ENCODE results near the gene FMN1.

DNA sequence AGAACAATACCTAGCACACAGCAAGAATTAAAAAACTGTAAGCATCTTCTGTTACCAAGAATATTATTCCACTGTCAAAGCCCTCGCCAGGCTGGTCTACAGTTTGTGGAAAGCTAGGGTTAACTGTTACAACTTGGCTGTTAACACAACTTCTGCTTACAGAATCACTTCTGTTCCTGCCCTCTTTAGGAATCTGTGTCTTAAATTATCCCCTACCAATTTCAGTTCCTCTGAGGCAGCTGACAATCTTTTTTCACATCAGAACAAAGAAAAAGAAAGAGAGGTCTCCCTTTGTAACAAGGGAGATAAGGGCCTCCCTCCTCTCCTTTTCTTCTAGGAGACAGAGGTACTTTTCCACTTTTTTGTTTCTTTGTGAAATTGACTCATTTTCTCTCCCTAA lies 188.9 kb downstream of the FMN1 start:
- TF ChIP-seq ZNF569 (CRISPR knock-in tag; IDR thresholded peaks at IDR 0.05; ENCODE audit: borderline replicate concordance), result no peak
- TF ChIP-seq NBN (conservative IDR thresholded peaks at IDR 0.05), result no peak
- no peak for TF ChIP-seq SMC3 (IDR thresholded peaks at IDR 0.05; ENCODE audit: low read length)
- no peak for TF ChIP-seq TCF7L2 (IDR thresholded peaks at IDR 0.05; ENCODE audit: low read depth, low read length)
- no peak for TF ChIP-seq EP300 (IDR thresholded peaks at IDR 0.05; ENCODE audit: low read depth in 2 of 2, low read length in 2 of 2)
- no peak for TF ChIP-seq EP300 (CRISPR knock-in tag; IDR thresholded peaks at IDR 0.05; ENCODE audit: borderline replicate concordance)
- TF ChIP-seq, protein P1, sequence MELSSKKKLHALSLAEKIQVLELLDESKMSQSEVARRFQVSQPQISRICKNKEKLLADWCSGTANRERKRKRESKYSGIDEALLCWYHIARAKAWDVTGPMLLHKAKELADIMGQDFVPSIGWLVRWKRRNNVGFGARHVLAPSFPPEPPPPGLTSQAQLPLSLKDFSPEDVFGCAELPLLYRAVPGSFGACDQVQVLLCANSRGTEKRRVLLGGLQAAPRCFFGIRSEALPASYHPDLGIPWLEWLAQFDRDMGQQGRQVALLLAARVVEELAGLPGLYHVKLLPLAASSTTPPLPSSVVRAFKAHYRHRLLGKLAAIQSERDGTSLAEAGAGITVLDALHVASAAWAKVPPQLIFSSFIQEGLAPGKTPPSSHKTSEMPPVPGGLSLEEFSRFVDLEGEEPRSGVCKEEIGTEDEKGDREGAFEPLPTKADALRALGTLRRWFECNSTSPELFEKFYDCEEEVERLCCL (CRISPR knock-in tag; IDR thresholded peaks at IDR 0.05; ENCODE audit: borderline replicate concordance), result no peak
- TF ChIP-seq, protein P2, sequence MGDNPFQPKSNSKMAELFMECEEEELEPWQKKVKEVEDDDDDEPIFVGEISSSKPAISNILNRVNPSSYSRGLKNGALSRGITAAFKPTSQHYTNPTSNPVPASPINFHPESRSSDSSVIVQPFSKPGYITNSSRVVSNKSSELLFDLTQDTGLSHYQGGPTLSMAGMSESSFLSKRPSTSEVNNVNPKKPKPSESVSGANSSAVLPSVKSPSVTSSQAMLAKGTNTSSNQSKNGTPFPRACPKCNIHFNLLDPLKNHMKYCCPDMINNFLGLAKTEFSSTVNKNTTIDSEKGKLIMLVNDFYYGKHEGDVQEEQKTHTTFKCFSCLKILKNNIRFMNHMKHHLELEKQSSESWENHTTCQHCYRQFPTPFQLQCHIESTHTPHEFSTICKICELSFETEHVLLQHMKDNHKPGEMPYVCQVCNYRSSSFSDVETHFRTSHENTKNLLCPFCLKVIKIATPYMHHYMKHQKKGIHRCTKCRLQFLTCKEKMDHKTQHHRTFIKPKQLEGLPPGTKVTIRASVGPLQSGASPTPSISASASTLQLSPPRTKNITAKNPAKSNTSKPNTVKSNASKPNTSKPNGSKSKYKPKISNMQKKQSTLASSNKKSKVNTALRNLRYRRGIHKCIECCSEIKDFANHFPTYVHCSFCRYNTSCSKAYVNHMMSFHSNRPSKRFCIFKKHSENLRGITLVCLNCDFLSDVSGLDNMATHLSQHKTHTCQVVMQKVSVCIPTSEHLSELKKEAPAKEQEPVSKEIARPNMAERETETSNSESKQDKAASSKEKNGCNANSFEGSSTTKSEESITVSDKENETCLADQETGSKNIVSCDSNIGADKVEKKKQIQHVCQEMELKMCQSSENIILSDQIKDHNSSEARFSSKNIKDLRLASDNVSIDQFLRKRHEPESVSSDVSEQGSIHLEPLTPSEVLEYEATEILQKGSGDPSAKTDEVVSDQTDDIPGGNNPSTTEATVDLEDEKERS (CRISPR knock-in tag; IDR thresholded peaks at IDR 0.05), result no peak
- no peak for TF ChIP-seq RELA (CRISPR knock-in tag; IDR thresholded peaks at IDR 0.05)
- TF ChIP-seq, protein P3, sequence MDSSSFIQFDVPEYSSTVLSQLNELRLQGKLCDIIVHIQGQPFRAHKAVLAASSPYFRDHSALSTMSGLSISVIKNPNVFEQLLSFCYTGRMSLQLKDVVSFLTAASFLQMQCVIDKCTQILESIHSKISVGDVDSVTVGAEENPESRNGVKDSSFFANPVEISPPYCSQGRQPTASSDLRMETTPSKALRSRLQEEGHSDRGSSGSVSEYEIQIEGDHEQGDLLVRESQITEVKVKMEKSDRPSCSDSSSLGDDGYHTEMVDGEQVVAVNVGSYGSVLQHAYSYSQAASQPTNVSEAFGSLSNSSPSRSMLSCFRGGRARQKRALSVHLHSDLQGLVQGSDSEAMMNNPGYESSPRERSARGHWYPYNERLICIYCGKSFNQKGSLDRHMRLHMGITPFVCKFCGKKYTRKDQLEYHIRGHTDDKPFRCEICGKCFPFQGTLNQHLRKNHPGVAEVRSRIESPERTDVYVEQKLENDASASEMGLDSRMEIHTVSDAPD (CRISPR knock-in tag; IDR thresholded peaks at IDR 0.05), result no peak
- TF ChIP-seq, protein P4, sequence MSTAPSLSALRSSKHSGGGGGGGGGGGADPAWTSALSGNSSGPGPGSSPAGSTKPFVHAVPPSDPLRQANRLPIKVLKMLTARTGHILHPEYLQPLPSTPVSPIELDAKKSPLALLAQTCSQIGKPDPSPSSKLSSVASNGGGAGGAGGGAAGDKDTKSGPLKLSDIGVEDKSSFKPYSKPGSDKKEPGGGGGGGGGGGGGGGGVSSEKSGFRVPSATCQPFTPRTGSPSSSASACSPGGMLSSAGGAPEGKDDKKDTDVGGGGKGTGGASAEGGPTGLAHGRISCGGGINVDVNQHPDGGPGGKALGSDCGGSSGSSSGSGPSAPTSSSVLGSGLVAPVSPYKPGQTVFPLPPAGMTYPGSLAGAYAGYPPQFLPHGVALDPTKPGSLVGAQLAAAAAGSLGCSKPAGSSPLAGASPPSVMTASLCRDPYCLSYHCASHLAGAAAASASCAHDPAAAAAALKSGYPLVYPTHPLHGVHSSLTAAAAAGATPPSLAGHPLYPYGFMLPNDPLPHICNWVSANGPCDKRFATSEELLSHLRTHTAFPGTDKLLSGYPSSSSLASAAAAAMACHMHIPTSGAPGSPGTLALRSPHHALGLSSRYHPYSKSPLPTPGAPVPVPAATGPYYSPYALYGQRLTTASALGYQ (CRISPR knock-in tag; IDR thresholded peaks at IDR 0.05), result no peak

Measured in HepG2 (cell line).